DMS153 treated with DMSO at 0.1 percent for 48 hours (cell line): Measurements from ENCODE around the gene PCDHA9.
"Not testable (repeated sequence)": the region's sequence is repeated elsewhere in the genome, so short reads cannot be mapped to it uniquely, and the experiment has no call there.

Source experiments
- DNase-seq: peaks from one replicate; lab custom pipeline; 2025; ENCODE audit not compliant: unreplicated experiment; lab: John Stamatoyannopoulos, UW

The PCDHA9 gene

GRCh38 chr5:140848139-140849102, at the start of gene PCDHA9:
PCDHA9 (plus strand) TSS chr5:140848382; CDS start chr5:140848496, 114 bp downstream.
- not testable (repeated sequence) for DNase-seq

- DNase-seq, result no peak
These were observed 47.2 kb upstream of the PCDHA9 start, which contains the start of gene PCDHA3 for GRCh38 chr5:140800816-140801493. PCDHA3 (plus strand) TSS chr5:140801057.

GRCh38 chr5:140801494-140801841, 46.7 kb upstream of the PCDHA9 start:
- no peak for DNase-seq

GRCh38 chr5:140802381-140802780, 45.8 kb upstream of the PCDHA9 start:
- not testable (repeated sequence) for DNase-seq

GRCh38 chr5:140802781-140803271, 45.4 kb upstream of the PCDHA9 start:
- no peak for DNase-seq

- DNase-seq, result no peak
These were observed 41.1 kb upstream of the PCDHA9 start, which contains the start of gene PCDHA4 for GRCh38 chr5:140806834-140807775. PCDHA4 (plus strand) TSS chr5:140807068.

GRCh38 chr5:140808241-140808888, 39.8 kb upstream of the PCDHA9 start:
- DNase-seq, result not testable (repeated sequence)

- DNase-seq, result no peak
These were observed 39.3 kb upstream of the PCDHA9 start for GRCh38 chr5:140808889-140809291.

GRCh38 chr5:140821375-140822280, 26.6 kb upstream of the PCDHA9 start, which contains the start of gene PCDHA5:
PCDHA5 (plus strand) TSS chr5:140821613.
- no peak for DNase-seq

GRCh38 chr5:140822281-140822629, 25.9 kb upstream of the PCDHA9 start:
- DNase-seq, result no peak

- not testable (repeated sequence) for DNase-seq
These were observed 25.2 kb upstream of the PCDHA9 start for GRCh38 chr5:140822969-140823368.

GRCh38 chr5:140823475-140823874, 24.7 kb upstream of the PCDHA9 start:
- DNase-seq, result no peak

GRCh38 chr5:140827704-140828361, 20.3 kb upstream of the PCDHA9 start, which contains the start of gene PCDHA6:
PCDHA6 (plus strand) TSS chr5:140827960; CDS start chr5:140828092, 132 bp downstream.
- no peak for DNase-seq

- no peak for DNase-seq
These were observed 19.8 kb upstream of the PCDHA9 start for GRCh38 chr5:140828362-140828737.

- DNase-seq, result not testable (repeated sequence)
These were observed 18.4 kb upstream of the PCDHA9 start for GRCh38 chr5:140829511-140830501.

- DNase-seq, result no peak
These were observed 14.2 kb upstream of the PCDHA9 start, which contains the start of gene PCDHA7 for GRCh38 chr5:140833993-140834392. PCDHA7 (plus strand) TSS chr5:140834269; CDS start chr5:140834384, 115 bp downstream.

- DNase-seq, result not testable (repeated sequence)
These were observed 13.7 kb upstream of the PCDHA9 start for GRCh38 chr5:140834439-140835008.
